ENCODE data around the gene ERLEC1.
"Not testable (repeated sequence)": the region's sequence is repeated elsewhere in the genome, so short reads cannot be mapped to it uniquely, and the experiment has no call there.

The ERLEC1 gene

GRCh38 chr2:53821810-53822209 lies 35.0 kb downstream of the ERLEC1 start:
- in situ Hi-C loops (cut with HindIII; ENCODE audit: low pct_ligation_motif_present, low sequenced_read_pairs) = no loop called here
- Histone ChIP-seq H3K4me3 (ENCODE audit: low read depth, low read length) (no peak overlapping the region), H3K36me3 (replicated peaks) (peaks cover 16% of the 10 kb centered on the region), H3K27ac (no peak overlapping the region), H3K27me3 (replicated peaks) (no peaks in the 10 kb centered on the region)
- no peak for DNase-seq
- TF ChIP-seq CTCF (IDR thresholded peaks at IDR 0.05; ENCODE audit: low read depth, low read length, missing control alignments) = no peak

GRCh38 chr2:53823639-53824038 lies 36.8 kb downstream of the ERLEC1 start:
- in situ Hi-C loops (cut with HindIII; ENCODE audit: low pct_ligation_motif_present, low sequenced_read_pairs); H3K27ac ChIP-seq; DNase-seq; H3K27me3 ChIP-seq (replicated peaks); H3K36me3 ChIP-seq (replicated peaks); H3K4me3 ChIP-seq (ENCODE audit: low read depth, low read length): not testable (repeated sequence)
- TF ChIP-seq CTCF (IDR thresholded peaks at IDR 0.05; ENCODE audit: low read depth, low read length, missing control alignments) = peak; percentile 16

- no peak for DNase-seq
- Histone ChIP-seq H3K27ac (no peak overlapping the region), H3K36me3 (replicated peaks) (no peaks in the 10 kb centered on the region), H3K27me3 (replicated peaks) (no peaks in the 10 kb centered on the region), H3K4me3 (ENCODE audit: low read depth, low read length) (no peak overlapping the region)
- TF ChIP-seq CTCF (IDR thresholded peaks at IDR 0.05; ENCODE audit: low read depth, low read length, missing control alignments) = no peak
- in situ Hi-C loops (cut with HindIII; ENCODE audit: low pct_ligation_motif_present, low sequenced_read_pairs) = no loop called here
Observed at GRCh38 chr2:53826030-53826410, 39.2 kb downstream of the ERLEC1 start.

- H3K4me3 ChIP-seq (ENCODE audit: low read depth, low read length) = no peak overlapping the region
- no peaks in the 10 kb centered on the region for H3K27me3 ChIP-seq (replicated peaks)
- no peak overlapping the region for H3K27ac ChIP-seq
- no peaks in the 10 kb centered on the region for H3K36me3 ChIP-seq (replicated peaks)
- no peak for TF ChIP-seq CTCF (IDR thresholded peaks at IDR 0.05; ENCODE audit: low read depth, low read length, missing control alignments)
- in situ Hi-C loops (cut with HindIII; ENCODE audit: low pct_ligation_motif_present, low sequenced_read_pairs) = no loop called here
- no peak for DNase-seq
Observed at GRCh38 chr2:53826587-53827397, 39.9 kb downstream of the ERLEC1 start.

- DNase-seq = no peak
- Histone ChIP-seq H3K27me3 (replicated peaks) (no peaks in the 10 kb centered on the region), H3K27ac (no peak overlapping the region), H3K4me3 (ENCODE audit: low read depth, low read length) (no peak overlapping the region), H3K36me3 (replicated peaks) (no peaks in the 10 kb centered on the region)
- in situ Hi-C loops (cut with HindIII; ENCODE audit: low pct_ligation_motif_present, low sequenced_read_pairs) = no loop called here
- TF ChIP-seq CTCF (IDR thresholded peaks at IDR 0.05; ENCODE audit: low read depth, low read length, missing control alignments) = no peak
Observed at GRCh38 chr2:53827398-53828175, 40.7 kb downstream of the ERLEC1 start.
